HepG2 (cell line): Measurements from ENCODE around the gene RIMBP3C. TPM values are rescaled to one million over a fixed set of nuclear protein-coding genes. Genes with fewer than 3 reads are reported as not detected.
A peak's percentile ranks its signal among the peaks of the same experiment; 100 is the strongest.

Source experiments
- BRF2 ChIP-seq: sonication (generic); formaldehyde crosslinking; IDR thresholded peaks from 2 replicates; pipeline ENCODE4 v1.8.1; 2022; ENCODE audit warnings: mild to moderate bottlenecking, missing genetic modification reagents
- FOXO4 ChIP-seq: sonication (generic); formaldehyde crosslinking; conservative IDR thresholded peaks from 2 replicates; pipeline ENCODE4 v1.8.1; 2023; ENCODE audit warnings: missing genetic modification reagents
- HNF1B ChIP-seq: sonication (generic); formaldehyde crosslinking; IDR thresholded peaks from 2 replicates; pipeline ENCODE4 v1.5.1; 2020; ENCODE audit warnings: mild to moderate bottlenecking, moderate library complexity, missing genetic modification reagents
- HNRNPUL1 ChIP-seq: fragments of 200-400 bp; formaldehyde crosslinking; IDR thresholded peaks from 2 replicates; pipeline ENCODE4 v1.6.1; 2017; ENCODE audit warnings: low read depth, mild to moderate bottlenecking, low read length, moderate library complexity
- KLF16 ChIP-seq, 2 experiments: sonication (generic) in 1 of 2; formaldehyde crosslinking in 1 of 2; IDR thresholded peaks; 2 replicates each; pipeline versions ENCODE4 v1.6.1 to v1.8.0; 2016 to 2023; ENCODE audit warnings: missing genetic modification reagents in 2 of 2, missing compliant biosample characterization in 1 of 2
- MBNL3 ChIP-seq: fragments of 250-450 bp; sonication (Bioruptor Pico); conservative IDR thresholded peaks from 2 replicates; pipeline ENCODE4 v1.8.0; 2022; ENCODE audit warnings: mild to moderate bottlenecking, inconsistent platforms
- MLLT10 ChIP-seq: sonication (generic); formaldehyde crosslinking; IDR thresholded peaks from 2 replicates; pipeline ENCODE4 v1.4.0; 2020; ENCODE audit warnings: missing genetic modification reagents
- NCOA1 ChIP-seq: sonication (generic); formaldehyde crosslinking; IDR thresholded peaks from 2 replicates; pipeline ENCODE4 v1.9.0; 2021; ENCODE audit warnings: missing genetic modification reagents
- SALL2 ChIP-seq: sonication (generic); formaldehyde crosslinking; IDR thresholded peaks from 2 replicates; pipeline ENCODE4 v1.8.1; 2023; ENCODE audit warnings: mild to moderate bottlenecking, missing genetic modification reagents, inconsistent platforms
- SP1 ChIP-seq, 2 experiments: fragments of 450-650 bp in 1 of 2; sonication (generic) in 1 of 2; formaldehyde crosslinking in 1 of 2; IDR thresholded peaks; 2 replicates each; pipeline versions ENCODE4 v1.4.0 to v1.6.1; 2016 to 2020; ENCODE audit warnings: missing genetic modification reagents in 1 of 2
- YY1 ChIP-seq: IDR thresholded peaks from 2 replicates; pipeline ENCODE4 v1.6.1; 2011; ENCODE audit warnings: low read length, low read depth, moderate library complexity, mild to moderate bottlenecking; ENCODE audit not compliant: insufficient read depth, insufficient replicate concordance
- ZC3H4 ChIP-seq: sonication (generic); formaldehyde crosslinking; IDR thresholded peaks from 2 replicates; pipeline ENCODE4 v1.4.0; 2020; ENCODE audit warnings: missing genetic modification reagents, borderline replicate concordance
- ZMYM3 ChIP-seq: sonication (generic); formaldehyde crosslinking; IDR thresholded peaks from 2 replicates; pipeline ENCODE4 v1.5.1; 2020; ENCODE audit warnings: mild to moderate bottlenecking, missing genetic modification reagents
- ZMYM4 ChIP-seq: sonication (generic); formaldehyde crosslinking; IDR thresholded peaks from 2 replicates; pipeline ENCODE4 v1.8.1; 2023; ENCODE audit warnings: mild to moderate bottlenecking, missing genetic modification reagents
- ZNF24 ChIP-seq: fragments of 450-650 bp; IDR thresholded peaks from 2 replicates; pipeline ENCODE4 v1.6.1; 2017; ENCODE audit warnings: antibody characterized with exemption, mild to moderate bottlenecking
- ZNF562 ChIP-seq: sonication (generic); formaldehyde crosslinking; IDR thresholded peaks from 2 replicates; pipeline ENCODE4 v1.8.0; 2022; ENCODE audit warnings: missing genetic modification reagents, borderline replicate concordance
- ZNF569 ChIP-seq: sonication (generic); formaldehyde crosslinking; IDR thresholded peaks from 2 replicates; pipeline ENCODE4 v1.5.0; 2020; ENCODE audit warnings: mild to moderate bottlenecking, missing genetic modification reagents, moderate library complexity, borderline replicate concordance
- ZNF660 ChIP-seq: sonication (generic); formaldehyde crosslinking; IDR thresholded peaks from 2 replicates; pipeline ENCODE4 v1.5.1; 2020; ENCODE audit warnings: mild to moderate bottlenecking, low read depth, missing genetic modification reagents, borderline replicate concordance
- ZNF710 ChIP-seq: sonication (generic); formaldehyde crosslinking; IDR thresholded peaks from 2 replicates; pipeline ENCODE4 v1.5.0; 2020; ENCODE audit warnings: mild to moderate bottlenecking, missing genetic modification reagents, borderline replicate concordance
- ZNF839 ChIP-seq: sonication (generic); formaldehyde crosslinking; IDR thresholded peaks from 2 replicates; pipeline ENCODE4 v1.4.0; 2020; ENCODE audit warnings: missing genetic modification reagents, mild to moderate bottlenecking, borderline replicate concordance
- ZNF841 ChIP-seq: sonication (generic); formaldehyde crosslinking; IDR thresholded peaks from 2 replicates; pipeline ENCODE4 v1.8.1; 2023; ENCODE audit warnings: missing genetic modification reagents, borderline replicate concordance
- ZSCAN12 ChIP-seq: sonication (generic); formaldehyde crosslinking; IDR thresholded peaks from 2 replicates; pipeline ENCODE4 v1.9.0; 2021; ENCODE audit warnings: mild to moderate bottlenecking, missing genetic modification reagents
- polyA plus RNA-seq, 8 experiments: library from polyadenylated mRNA; depleted of rRNA in 3 of 8; stranded (reverse) in 7 of 8; unstranded in 1 of 8; fragments of >200 nt; fragmentation: Illumina TruSeq in 4 of 8; extraction: Trizol in 4 of 8; gene quantifications; 2 replicates each; pipeline versions ENCODE4 v1.2.1 to v1.2.3, GENCODE V29; 2011 to 2016; ENCODE audit warnings: low read depth in 4 of 8, missing spikeins in 1 of 8, mixed read lengths in 1 of 8; ENCODE audit not compliant: insufficient read depth in 1 of 8
- total RNA-seq, 5 experiments: library from RNA; depleted of rRNA; stranded (reverse); fragments of >200 nt; fragmentation: Illumina TruSeq; extraction: Trizol; gene quantifications; 2 replicates each; pipeline ENCODE4 v1.2.3, GENCODE V29; 2016; ENCODE audit warnings: low read depth in 1 of 5

Gene RIMBP3C
- total and polyA plus RNA-seq, 2 of the 13 experiments (the other 11 are each of a cell fraction or from before 2014, with no cell fraction given): 0.15 TPM; not detected in 1

- TF ChIP-seq ZNF710 (CRISPR knock-in tag) (no peak), HNRNPUL1 (no peak), ZNF660 (CRISPR knock-in tag) (no peak), ZNF839 (CRISPR knock-in tag) (0 out of 2 replicates have a peak, but pooled peaks have one; percentile 38), ZMYM4 (CRISPR knock-in tag) (peak; percentile 67; the same call in 1 of the 2 replicates), SALL2 (no peak), ZNF841 (CRISPR knock-in tag) (no peak), ZNF562 (CRISPR knock-in tag) (no peak), ZMYM3 (peak; percentile 94), ZSCAN12 (0 out of 2 replicates have a peak, but pooled peaks have one; percentile 33), ZC3H4 (CRISPR knock-in tag) (no peak; the same call in 1 of the 2 replicates), SP1 (IDR thresholded peaks at IDR 0.05) (no peak), SP1 (CRISPR knock-in tag; IDR thresholded peaks at IDR 0.05) (peak; percentile 68), YY1 (peak; percentile 97), BRF2 (CRISPR knock-in tag) (no peak), MBNL3 (CRISPR knock-in tag) (no peak), HNF1B (CRISPR knock-in tag) (peak; percentile 59; the same call in 1 of the 2 replicates), ZNF569 (no peak), NCOA1 (CRISPR knock-in tag) (no peak), MLLT10 (CRISPR knock-in tag) (no peak), FOXO4 (CRISPR knock-in tag) (no peak), ZNF24 (no peak), KLF16 (CRISPR knock-in tag; IDR thresholded peaks at IDR 0.05) (peak in 1 of 2 experiments; percentile 63; a peak in 1 of 4 replicates)
Observed at GRCh38 chr22:21567456-21568346, 16.4 kb upstream of the RIMBP3C start, which contains the start of gene UBE2L3 (continued).
